CD4-positive, alpha-beta T cell treated with Interleukin-21 for 1 hour (primary cell): ENCODE results near the gene GDPD4.

Experiments used
- DNase-seq: peaks from one replicate; pipeline ENCODE4 v3.0.0-alpha.2; 2020

The GDPD4 gene

GRCh38 chr11:77203901-77204753 lies 97.4 kb downstream of the GDPD4 start:
- no peak for DNase-seq

GRCh38 chr11:77202941-77203900 lies 98.3 kb downstream of the GDPD4 start:
- DNase-seq, result no peak

GRCh38 chr11:77201991-77202841 lies 99.3 kb downstream of the GDPD4 start:
- no peak for DNase-seq

- no peak for DNase-seq
Observed at GRCh38 chr11:77201370-77201769, 100.1 kb downstream of the GDPD4 start.

- DNase-seq, result no peak
Observed at GRCh38 chr11:77200351-77201268, 100.9 kb downstream of the GDPD4 start.

GRCh38 chr11:77199137-77199745 lies 102.2 kb downstream of the GDPD4 start:
- no peak for DNase-seq

GRCh38 chr11:77198440-77198849 lies 103.0 kb downstream of the GDPD4 start:
- DNase-seq, result no peak

GRCh38 chr11:77197626-77198320 lies 103.7 kb downstream of the GDPD4 start:
- DNase-seq, result no peak

- DNase-seq, result no peak
Observed at GRCh38 chr11:77196961-77197360, 104.5 kb downstream of the GDPD4 start.

GRCh38 chr11:77195071-77195755 lies 106.3 kb downstream of the GDPD4 start:
- no peak for DNase-seq

GRCh38 chr11:77193911-77194830 lies 107.3 kb downstream of the GDPD4 start:
- no peak for DNase-seq

- no peak for DNase-seq
Observed at GRCh38 chr11:77193167-77193566, 108.3 kb downstream of the GDPD4 start.

GRCh38 chr11:77191823-77192495 lies 109.5 kb downstream of the GDPD4 start:
- peak; percentile 45 for DNase-seq

GRCh38 chr11:77191429-77191822 lies 110.1 kb downstream of the GDPD4 start:
- no peak for DNase-seq

- DNase-seq, result no peak
Observed at GRCh38 chr11:77190331-77191075, 111.0 kb downstream of the GDPD4 start.

GRCh38 chr11:77189588-77190210 lies 111.8 kb downstream of the GDPD4 start:
- DNase-seq, result no peak
